SIG-M5 (cell line): ENCODE measurements around the gene MIPOL1.

Experiments used
- DNase-seq: peaks from one replicate; lab custom pipeline; 2025; lab: John Stamatoyannopoulos, UW

Gene MIPOL1

DNA sequence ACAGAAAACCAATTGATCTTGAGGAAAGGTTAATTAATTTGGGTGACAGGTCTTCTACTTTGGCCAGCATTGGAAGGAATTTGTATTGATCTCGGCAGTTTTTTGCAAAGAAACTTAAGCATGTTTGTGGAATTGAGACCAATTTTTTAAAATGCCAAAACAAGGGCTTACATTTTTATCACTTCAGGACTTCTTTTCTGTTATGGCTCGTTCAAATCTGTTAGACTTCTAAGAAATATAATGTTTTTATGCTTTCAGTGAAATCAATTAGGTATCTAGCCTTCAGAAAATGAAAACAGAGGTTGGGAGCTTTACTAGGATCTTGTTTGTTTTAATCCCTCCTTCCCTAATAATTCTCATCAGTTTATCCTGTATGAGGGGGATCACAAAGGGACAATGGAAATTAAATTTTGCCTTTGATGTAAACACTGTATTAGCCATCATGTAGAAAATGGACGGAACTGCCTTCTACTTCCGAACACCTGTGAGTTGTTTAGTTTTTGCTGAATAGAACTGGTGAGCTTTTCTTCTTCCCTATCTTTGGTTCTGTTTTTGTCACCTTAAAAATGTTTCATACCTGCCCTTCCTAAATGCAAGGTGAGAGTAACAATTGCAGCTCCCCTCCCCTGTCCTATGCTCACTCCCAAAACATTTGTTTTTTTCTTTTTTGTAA, 389.5 kb downstream of the MIPOL1 start:
- no peak for DNase-seq

DNA sequence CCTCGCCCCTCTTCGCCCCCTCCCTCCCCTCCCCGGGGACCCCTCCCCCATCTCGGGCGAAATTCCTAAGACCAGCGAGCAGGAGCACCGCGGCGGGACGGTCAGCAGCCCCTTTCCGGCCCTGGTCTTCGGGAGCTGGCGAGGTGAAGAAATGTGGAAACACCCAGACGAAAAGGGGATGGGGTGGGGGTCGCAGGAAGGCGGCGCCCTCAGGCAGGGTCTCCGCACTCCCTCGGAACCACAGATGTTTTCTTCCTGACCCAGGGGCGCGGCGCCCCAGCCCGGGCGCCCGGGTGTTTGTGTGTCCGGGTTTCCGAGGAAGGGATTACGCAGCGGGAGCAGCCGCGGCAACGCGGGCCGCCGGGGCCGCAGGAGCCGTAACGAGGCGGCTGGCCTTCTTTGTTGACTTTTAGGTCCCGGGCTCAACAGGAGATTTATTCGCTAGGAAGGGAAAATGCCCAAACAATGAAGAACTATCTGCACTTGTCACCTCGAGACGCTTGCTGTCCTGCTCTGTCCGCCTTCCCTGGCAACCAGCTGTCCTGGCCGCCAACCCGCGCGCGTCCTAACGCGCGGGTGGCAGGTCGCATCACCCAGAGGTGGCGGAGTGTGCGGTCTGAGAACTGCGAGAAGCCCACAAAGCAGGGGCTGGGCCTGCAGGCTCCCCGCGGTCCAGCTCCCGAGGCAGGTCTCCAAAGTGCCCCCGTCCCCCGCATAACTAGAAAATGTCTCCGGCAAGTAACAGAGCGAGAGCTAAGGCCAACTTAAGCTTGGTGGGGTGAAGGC, 390.3 kb downstream of the MIPOL1 start:
- DNase-seq = no peak

DNA sequence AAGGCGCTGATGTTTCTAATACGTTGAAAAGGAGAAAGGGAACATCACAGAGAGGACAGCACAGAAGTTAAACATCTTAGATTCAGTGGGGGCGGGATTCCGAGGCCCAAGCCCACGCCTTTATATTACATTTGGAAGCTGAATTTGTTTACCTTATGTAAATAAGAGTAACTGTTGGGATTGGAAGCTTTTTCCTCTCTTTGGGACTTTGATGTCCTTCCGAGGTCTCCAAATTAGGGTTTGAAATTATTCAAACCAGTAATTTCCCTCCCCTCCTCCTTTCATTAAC, 390.9 kb downstream of the MIPOL1 start:
- DNase-seq = no peak

DNA sequence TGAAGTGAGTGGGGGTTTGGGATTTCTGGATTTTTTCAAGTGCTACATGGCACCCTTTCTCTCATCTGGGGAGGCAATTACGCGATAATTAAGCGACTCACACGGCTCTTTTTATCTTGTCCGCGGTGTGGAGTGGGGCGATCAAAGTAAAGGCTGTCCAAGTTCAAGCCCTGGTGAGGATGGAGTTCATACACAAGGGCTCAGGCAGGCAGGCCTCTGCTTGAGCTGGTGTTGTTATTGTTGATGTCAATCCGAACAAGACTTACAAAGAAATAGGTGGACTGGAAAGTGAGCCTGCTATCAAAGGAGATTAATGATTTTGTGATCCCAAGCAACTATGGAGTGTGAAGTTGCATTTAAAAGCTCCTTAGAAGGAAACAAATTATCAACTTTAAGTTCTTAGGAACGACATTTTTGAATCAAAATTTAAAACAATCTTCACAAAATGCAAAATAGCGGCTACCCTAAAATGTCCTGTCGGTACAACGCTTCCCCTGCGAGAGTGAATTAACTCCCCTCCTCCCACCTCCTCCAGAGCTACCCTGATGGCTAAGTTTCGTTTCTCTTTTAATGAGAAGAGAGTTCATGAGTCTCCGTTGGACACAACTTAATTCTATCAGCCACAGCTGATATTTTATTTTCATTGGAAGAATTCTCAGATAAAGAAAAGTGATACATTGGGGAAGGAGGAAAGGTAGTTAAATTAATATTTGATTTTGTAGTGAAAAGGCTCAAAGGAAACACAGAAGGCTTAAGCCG, 391.4 kb downstream of the MIPOL1 start:
- DNase-seq = no peak

DNA sequence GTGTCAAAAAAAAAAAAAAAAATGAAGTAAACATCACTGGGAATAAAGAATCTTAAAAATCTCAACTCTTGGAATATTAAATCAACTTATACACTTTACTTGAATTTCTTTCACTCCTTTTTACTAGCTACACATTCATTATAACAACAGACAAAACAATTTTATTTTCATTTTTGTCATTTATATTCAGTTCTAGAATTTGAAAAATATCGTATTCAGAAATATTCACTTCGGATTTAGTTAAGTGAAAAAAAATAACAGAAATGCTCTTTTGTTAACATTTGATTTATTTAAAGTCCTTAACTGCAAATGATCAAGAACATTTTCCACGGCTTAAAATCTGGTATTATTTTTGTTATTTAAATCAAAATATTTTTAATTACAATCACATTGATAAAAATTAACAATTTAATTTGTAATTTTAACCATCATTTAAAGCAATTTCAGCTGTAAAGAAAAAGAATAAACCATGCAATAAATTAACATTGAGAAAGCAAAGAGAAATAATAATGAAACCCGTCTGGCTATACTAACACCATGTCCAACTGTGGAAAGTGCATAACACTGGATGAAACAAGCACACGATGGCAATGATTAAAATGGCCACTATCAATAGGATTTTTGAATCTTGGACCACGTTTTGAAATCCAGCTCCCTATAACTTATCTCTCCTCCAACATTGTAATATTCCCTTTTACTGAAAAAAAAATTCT, 392.1 kb downstream of the MIPOL1 start:
- DNase-seq = no peak

DNA sequence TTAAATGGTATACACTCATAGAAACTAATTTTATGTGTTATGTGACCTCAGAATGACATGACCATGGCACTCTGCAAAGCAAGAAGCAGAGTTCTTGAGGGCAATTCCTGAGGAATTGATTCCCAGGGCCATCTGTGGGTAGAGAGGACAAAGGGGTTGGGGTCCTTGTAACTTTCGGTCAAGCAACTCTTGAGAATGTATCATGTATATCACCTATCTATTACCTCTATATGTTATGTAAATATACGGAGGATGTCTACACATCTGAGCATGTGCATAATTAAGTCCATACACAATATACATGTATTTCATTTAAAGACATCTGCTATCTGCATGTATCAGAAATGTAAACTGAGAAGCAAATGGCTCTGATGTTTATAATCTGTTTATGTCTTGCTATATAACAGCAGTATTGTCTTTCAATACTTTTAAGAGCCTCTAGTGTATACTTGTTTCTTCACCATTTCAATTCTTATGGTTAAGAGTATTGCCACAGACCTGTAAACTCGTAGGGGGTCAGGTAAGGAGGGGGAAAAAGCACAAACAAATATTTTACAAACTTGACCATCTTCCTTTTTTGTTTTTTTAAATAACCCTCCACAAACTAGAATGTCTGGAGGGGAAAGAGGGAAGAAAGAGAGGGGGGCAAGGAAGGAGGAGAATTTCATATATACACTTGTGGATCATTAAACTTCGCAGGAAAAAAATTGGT, 392.8 kb downstream of the MIPOL1 start:
- no peak for DNase-seq

DNA sequence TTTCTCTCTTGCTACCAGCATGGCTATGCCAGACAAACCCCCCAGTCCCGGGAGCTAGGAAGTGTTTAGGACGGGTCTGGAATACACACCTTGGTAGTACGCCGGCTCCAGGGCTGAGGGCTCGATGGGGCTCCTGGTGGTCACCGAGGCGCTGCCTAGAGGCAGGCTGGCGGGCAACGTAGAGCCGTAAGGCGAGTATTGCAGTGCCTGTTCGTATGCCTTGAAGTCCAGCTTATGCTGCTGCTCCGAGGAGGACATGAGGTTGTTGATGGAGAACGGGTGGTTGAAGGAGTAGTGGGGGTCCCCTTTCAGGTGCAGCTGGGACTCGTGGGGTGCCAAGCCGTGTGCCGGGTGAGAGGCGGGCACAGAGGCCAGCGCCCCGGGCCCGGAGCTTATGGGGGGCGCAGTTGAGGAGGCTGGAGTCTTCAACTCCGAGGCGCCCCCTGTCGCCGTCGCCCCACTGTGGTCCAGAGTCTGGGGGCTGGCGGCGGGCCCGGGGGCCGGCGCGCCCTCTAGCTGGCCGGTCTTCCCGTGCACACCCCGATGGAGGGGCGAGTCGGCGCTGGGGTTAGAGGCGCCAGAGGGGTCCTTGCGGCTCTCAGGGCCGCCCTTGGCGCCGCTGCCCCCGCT, 393.7 kb downstream of the MIPOL1 start:
- DNase-seq = no peak

DNA sequence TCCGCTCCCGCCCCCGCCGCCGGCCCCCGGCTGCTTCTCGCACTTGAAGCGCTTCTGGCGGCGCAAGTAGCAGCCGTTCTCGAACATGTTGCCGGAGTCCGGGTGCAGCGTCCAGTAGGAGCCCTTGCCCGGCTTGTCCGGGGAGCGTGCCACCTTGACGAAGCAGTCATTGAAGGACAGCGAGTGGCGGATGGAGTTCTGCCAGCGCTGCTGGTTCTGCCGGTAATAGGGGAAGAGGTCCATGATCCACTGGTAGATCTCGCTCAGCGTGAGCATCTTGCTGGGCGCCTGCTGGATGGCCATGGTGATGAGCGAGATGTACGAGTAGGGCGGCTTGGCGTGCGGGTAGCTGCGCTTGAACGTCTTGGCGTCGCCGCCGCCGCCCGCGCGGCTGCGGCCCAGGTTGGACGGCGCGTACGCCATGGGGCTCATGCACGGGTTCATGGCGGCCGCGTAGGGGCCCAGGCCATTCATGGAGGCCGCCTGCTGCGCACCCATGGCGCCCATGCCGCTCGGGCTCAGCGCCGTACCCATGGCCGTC, 394.3 kb downstream of the MIPOL1 start:
- no peak for DNase-seq

DNA sequence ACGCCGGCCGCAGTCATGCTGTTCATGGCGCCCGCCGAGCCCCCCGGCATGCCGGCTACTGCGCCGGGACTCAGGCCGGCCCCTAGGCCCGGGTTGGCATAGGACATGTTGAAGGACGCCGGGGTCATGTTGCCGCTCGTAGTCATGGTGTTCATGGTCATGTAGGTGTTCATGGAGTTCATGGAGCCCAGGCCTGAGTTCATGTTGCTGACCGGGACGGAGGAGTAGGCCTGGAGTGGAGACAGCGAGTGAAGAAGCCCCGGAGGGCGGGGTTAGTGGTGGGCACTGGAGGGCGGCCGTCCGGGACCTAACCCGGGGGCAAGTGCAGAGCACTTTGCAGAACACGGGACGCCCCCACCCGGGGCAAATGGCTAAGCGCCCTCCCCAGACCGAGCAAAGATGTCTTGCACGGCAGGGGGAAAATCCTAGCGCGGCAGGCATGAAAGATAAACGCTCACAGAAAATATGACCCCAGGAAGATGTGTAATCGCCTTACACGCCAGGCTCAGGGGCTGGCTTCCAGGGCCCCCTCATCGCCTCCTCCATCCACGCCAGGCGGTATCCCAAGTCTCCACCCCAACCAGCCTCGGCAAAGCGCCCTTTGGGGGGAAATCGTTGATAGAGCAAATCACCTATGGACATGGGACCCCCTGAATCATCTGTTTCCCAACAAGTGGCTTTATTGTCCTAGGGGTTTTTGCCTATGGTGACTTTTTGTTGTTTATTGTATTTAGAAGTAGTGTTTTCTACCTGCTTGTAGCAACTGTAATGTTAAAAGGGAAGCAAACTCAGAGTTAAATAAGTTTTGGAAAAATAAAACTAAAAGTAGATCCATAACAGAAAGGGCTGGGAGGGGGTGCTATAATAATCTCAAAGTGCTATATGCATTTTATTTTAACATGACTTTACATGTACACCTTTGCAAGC, 395.0 kb downstream of the MIPOL1 start:
- no peak for DNase-seq

DNA sequence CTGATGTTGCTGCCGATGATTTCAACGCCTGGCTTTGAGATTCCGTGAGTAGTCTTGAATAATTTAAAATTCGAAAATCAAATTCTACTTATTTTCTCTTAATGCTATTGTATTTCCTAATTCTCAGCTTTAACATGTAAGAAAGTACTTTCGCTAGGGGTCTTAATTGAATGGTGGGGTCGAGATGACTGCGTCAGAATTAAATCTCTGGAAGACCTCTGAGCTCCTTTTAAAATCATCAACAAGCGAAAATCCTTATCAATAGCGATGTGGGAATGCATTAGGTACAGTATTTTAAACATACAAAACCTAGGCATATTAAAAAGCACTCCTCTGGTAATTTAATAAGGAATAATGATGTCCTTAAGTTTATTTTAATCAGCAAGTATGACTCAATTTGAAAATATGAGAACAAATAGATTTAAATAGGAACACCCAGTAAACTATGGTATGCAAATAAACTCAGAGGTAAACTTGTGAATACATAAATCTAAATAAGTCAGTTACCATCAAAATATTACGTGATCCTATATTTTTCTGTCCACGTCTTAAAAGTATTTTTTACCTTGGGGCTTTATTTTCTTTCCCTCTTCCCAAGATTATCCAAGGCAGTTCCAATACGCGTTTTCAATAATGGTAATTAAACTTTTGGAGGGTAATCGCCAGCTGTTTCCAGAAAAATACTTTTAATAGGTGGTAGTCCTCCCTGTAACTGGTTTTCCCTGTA, 395.9 kb downstream of the MIPOL1 start:
- no peak for DNase-seq

DNA sequence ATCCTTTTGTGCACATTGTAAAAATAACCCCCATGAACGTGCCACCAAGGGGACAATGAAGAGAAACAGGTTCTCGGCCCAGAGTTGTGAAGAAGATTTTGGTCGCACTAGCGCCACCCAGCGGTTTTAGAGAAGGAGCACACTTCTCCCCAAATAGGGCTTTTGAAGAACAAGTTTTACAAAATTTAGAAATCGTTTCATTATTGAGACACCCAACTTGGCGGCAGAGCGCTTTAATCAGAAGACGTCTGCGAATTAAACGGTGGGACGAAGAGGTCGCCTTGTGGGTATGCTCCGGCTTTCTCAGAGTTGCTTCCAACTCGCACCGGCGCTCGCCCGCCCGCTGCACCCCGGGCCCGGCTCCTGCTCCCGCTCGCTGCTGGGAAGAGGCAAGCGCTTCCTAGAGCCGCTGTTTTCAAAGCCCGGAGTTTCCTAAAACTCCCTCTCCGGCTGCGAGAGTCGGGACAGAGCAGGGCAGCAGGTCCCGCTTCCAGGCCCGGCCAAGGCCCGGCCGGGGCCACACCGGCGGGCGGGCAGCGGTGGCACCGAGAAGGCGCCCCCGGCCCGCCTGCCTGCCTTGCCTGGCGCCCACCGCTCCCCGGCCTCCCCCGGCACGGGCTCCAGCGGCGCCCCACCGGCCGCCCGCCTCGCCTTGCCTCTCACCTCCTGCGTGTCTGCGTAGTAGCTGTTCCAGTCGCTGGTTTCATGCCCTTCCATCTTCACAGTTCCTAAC, 396.7 kb downstream of the MIPOL1 start:
- peak; percentile 36 for DNase-seq

DNA sequence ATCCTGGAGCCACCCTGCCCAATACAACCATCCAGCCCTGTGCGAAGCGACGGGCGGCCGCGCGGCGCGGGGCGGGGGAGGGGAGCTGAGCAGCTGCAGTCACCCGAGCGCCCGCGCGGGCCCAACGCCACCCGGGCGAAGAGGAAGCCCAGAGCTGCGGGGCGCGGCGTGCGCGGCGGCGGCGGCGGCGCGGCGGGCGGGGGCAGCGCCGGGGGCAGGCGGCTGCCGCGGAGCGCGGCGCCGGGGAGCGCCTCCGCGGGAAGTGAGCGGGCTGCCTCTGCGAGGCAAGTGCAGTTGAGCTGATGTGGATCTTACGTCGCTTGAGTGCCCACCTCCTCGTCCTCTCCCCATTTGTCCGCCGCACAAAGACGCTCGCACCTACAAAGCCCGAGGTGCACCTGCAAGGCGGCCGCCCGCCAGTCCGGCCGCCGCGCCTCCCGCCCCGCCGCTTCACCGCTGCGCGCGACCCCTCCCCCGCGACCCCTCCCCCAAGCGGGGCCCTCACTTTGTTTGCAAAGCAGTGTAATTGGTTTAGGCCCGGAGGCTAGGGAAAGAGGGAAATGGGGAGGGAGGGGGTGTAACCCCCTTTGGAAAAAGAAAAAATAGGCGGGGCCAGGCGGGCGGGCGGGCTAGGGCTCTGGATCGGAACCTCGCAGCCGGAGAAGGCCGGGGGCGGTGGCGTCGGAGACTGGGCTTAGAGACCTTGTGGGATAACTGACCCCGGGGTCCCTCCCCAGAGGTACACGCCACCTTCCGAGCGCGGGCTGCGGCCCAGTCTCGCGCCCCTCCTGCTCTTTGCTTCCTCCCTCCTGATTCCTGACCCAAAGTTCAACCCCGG, 397.5 kb downstream of the MIPOL1 start, which contains the start of the genes FOXA1 and TTC6:
Gene FOXA1, minus strand, starts transcription at position 279 of the 838 bp plus-strand sequence. Its CDS starts 277 bp downstream, at position 2.
Gene TTC6, plus strand, starts transcription at position 659 of the 838 bp plus-strand sequence. CDS start 26,436 bp downstream, outside the sequence.
- no peak for DNase-seq

DNA sequence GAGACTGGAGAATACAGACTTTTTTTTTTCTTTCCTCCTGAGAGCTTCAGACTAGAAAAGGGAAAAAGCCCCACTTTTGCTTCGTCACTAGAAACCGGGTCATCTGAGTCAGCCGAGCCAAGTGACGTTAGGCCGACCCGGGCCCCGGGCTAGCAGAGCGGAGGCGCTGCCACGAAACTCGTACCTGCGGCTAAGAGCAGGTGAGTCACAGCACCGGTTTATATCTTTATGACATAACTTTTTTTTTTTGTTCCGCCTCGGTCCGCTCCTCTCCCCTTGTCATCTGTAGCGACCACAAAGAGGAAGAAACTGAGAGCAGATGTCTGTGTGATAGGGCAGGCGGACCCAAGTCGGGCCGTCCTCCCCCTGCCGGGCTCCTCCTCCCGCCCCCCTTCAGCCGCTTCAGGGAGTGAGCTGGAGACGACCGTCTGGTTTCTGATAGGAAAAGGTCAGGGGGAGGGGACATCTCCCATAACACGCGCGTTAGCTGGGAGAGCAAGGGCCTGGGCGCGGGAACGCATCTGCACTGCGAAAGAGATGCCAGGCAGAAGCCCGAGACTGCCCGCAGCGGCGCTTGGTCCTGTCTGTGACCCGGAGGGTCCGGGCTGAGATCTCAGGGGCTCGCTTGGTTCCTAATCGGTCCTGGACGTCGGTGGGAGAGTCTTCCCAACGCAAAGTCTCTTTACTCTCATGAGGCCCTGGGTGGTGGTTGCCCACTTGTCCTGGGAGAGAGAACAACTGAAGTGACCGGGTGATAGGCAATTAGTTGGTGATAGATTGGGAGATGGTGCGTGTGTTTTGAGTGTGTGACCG, 398.3 kb downstream of the MIPOL1 start:
- peak; percentile 45 for DNase-seq

DNA sequence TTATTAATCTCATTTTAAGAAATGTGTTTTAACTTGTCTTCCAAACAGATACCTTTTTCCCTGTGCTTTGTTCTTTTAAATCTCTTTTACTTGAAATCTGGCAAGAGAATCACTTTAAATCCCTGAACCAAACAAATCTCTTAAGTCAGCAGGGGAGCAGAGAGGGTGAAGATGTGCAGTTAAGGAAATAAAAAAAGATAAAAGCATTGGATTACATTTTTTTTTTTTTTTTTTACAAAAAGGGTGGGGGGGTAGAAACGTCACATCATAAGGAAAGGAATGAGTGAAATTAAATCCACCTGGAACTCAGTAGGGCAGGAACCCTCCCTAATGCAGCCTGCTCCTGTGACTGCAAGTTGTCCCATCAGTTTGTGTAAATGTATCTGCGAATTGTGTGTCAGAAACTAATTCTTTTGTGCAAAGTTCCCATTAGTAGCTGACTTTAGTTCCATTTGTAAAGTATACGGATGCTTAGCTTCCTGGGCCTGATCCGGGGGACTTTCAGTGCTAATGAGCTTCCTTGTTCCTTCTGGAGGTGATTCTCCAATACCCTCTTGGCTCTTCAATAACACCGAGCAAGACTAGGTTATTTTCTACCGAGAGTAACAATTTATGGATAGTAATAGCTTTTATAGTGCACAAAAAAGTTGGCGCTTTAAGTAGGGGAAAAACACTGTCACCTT, 399.2 kb downstream of the MIPOL1 start:
- DNase-seq = no peak

DNA sequence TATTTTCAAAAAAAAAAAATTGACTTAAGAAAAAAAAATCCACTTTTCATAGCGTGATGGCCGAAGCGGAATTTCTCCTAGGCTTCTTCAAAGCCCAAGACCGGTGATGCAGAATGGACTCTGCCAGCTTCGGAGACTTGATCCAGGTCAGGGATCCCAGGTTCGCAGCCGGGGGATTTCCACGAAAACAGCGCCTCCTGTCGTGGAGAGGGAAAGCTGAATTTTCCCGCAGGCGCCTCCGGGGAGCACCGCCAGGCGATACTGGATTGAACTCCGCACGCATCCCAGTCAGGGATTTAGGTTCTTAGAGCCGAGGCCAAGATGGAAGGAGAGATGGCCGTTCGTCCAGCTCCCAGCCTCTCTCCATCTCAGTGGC, 399.8 kb downstream of the MIPOL1 start:
- no peak for DNase-seq
